OCI-LY3 (cell line): ENCODE measurements around the gene DIRAS2.

ENCODE experiments used
- H2AFZ ChIP-seq: fragments of 200-600, 300-600 bp; shearing (Covaris generic); 2 replicates; pipeline ENCODE4 v1.6.0; 2014; ENCODE audit warnings: antibody characterized with exemption, low read depth, low read length
- H3K27ac ChIP-seq: fragments of 200-600, 300-600 bp; sonication (generic); 2 replicates; pipeline ENCODE4 v1.5.1; 2014; ENCODE audit warnings: mild to moderate bottlenecking, low read length, moderate library complexity, mixed read lengths
- H3K27me3 ChIP-seq: fragments of 200-600, 300-600 bp; sonication (generic); 2 replicates; pipeline ENCODE4 v1.6.1; 2014; ENCODE audit warnings: low read depth, low read length, mixed read lengths
- H3K36me3 ChIP-seq: fragments of 200-600, 300-600 bp; sonication (generic); replicated peaks from 2 replicates; pipeline ENCODE3; 2014; ENCODE audit warnings: low read depth, low read length, mixed read lengths
- H3K4me1 ChIP-seq: fragments of 300-600, 200-600 bp; sonication (generic); 2 replicates; pipeline ENCODE4 v1.6.1; 2014; ENCODE audit warnings: low read length, mixed read lengths
- H3K4me2 ChIP-seq: fragments of 200-600, 300-600 bp; sonication (generic); 2 replicates; pipeline ENCODE4 v1.6.1; 2014; ENCODE audit warnings: low read length, mixed read lengths
- H3K4me3 ChIP-seq: fragments of 300-600, 200-600 bp; sonication (generic); 2 replicates; pipeline ENCODE4 v1.5.1; 2014; ENCODE audit warnings: antibody characterized with exemption, mild to moderate bottlenecking, low read length, moderate library complexity
- H3K79me2 ChIP-seq: fragments of 300-600, 200-600 bp; shearing (Covaris generic); 2 replicates; pipeline ENCODE4 v1.6.1; 2014; ENCODE audit warnings: mild to moderate bottlenecking, low read length, mixed read lengths
- H3K9ac ChIP-seq: fragments of 300-600, 200-600 bp; shearing (Covaris generic); 2 replicates; pipeline ENCODE4 v1.6.0; 2014; ENCODE audit warnings: mild to moderate bottlenecking, low read length, moderate library complexity
- H3K9me3 ChIP-seq: fragments of 200-600, 300-600 bp; shearing (Covaris generic); 2 replicates; pipeline ENCODE4 v1.6.1; 2014; ENCODE audit warnings: low read length, mixed read lengths; ENCODE audit not compliant: insufficient read depth
- H4K20me1 ChIP-seq: fragments of 200-600, 300-600 bp; sonication (generic); 2 replicates; pipeline ENCODE4 v1.6.1; 2016; ENCODE audit warnings: low read length, mixed read lengths; ENCODE audit not compliant: insufficient read depth
- EZH2phosphoT487 ChIP-seq: fragments of 200-600 bp; shearing (Covaris generic); IDR thresholded peaks from 2 replicates; pipeline ENCODE4 v1.6.1; 2018; ENCODE audit warnings: antibody characterized with exemption, mixed run types, low read depth
- TF ChIP-seq, protein P1 (sequence below): fragments of 200-600, 300-600 bp; sonication (generic); IDR thresholded peaks from 2 replicates; pipeline ENCODE4 v1.5.1; 2014; ENCODE audit warnings: antibody characterized with exemption, low read length, low read depth

DIRAS2 gene

GRCh38 chr9:90641086-90641485, 1.5 kb downstream of the DIRAS2 start:
- Histone ChIP-seq H3K36me3 (no peaks in the 10 kb centered on the region), H3K9me3 (no peaks in the 10 kb centered on the region), H3K4me1 (no peaks in the 10 kb centered on the region), H3K27me3 (no peaks in the 10 kb centered on the region), H3K9ac (no peak overlapping the region), H3K4me3 (no peak overlapping the region), H3K27ac (no peak overlapping the region), H2AFZ (no peak overlapping the region), H3K4me2 (no peak overlapping the region), H4K20me1 (no peaks in the 10 kb centered on the region), H3K79me2 (no peaks in the 10 kb centered on the region)
- TF ChIP-seq, protein P1, sequence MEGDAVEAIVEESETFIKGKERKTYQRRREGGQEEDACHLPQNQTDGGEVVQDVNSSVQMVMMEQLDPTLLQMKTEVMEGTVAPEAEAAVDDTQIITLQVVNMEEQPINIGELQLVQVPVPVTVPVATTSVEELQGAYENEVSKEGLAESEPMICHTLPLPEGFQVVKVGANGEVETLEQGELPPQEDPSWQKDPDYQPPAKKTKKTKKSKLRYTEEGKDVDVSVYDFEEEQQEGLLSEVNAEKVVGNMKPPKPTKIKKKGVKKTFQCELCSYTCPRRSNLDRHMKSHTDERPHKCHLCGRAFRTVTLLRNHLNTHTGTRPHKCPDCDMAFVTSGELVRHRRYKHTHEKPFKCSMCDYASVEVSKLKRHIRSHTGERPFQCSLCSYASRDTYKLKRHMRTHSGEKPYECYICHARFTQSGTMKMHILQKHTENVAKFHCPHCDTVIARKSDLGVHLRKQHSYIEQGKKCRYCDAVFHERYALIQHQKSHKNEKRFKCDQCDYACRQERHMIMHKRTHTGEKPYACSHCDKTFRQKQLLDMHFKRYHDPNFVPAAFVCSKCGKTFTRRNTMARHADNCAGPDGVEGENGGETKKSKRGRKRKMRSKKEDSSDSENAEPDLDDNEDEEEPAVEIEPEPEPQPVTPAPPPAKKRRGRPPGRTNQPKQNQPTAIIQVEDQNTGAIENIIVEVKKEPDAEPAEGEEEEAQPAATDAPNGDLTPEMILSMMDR: no peak
- no peak for TF ChIP-seq EZH2phosphoT487

DNA sequence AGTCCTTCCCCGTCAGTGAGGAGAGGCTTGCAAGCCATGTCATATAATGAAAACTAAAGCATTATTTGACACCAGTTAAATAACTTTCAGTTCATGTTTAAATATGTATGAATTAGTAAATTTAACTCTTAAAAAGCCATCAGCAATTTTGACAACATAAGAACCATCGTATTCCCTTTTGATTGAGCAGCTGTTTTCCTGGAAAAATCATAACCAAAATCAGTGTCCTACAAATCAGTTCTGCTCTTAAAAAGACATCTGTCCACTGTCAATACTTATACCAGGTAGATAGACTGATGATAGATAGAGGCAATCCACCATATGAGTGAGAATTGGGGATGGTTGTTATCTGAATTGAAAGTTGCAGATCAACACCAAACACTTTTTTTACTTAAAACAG, 2.3 kb downstream of the DIRAS2 start:
- H3K79me2 ChIP-seq: no peaks in the 10 kb centered on the region
- H3K9me3 ChIP-seq: no peaks in the 10 kb centered on the region
- H3K4me2 ChIP-seq: no peak overlapping the region
- no peak for TF ChIP-seq EZH2phosphoT487
- TF ChIP-seq, protein P1: no peak
- H3K27me3 ChIP-seq: no peaks in the 10 kb centered on the region
- no peaks in the 10 kb centered on the region for H4K20me1 ChIP-seq
- no peak overlapping the region for H3K27ac ChIP-seq
- H3K4me1 ChIP-seq: no peaks in the 10 kb centered on the region
- no peaks in the 10 kb centered on the region for H3K36me3 ChIP-seq
- no peak overlapping the region for H3K9ac ChIP-seq
- no peak overlapping the region for H3K4me3 ChIP-seq
- H2AFZ ChIP-seq: no peak overlapping the region

- H4K20me1 ChIP-seq: no peaks in the 10 kb centered on the region
Measured at GRCh38 chr9:90637626-90638025, 5.0 kb downstream of the DIRAS2 start.

GRCh38 chr9:90632647-90633207, 9.9 kb downstream of the DIRAS2 start:
- H3K79me2 ChIP-seq: no peaks in the 10 kb centered on the region
- no peaks in the 10 kb centered on the region for H4K20me1 ChIP-seq
- H3K4me1 ChIP-seq: no peaks in the 10 kb centered on the region
- no peak overlapping the region for H3K27ac ChIP-seq
- H3K9ac ChIP-seq: no peak overlapping the region
- no peaks in the 10 kb centered on the region for H3K36me3 ChIP-seq
- H3K27me3 ChIP-seq: no peaks in the 10 kb centered on the region
- H3K4me2 ChIP-seq: no peak overlapping the region
- H3K4me3 ChIP-seq: no peak overlapping the region
- TF ChIP-seq EZH2phosphoT487: no peak
- TF ChIP-seq, protein P1: no peak
- H2AFZ ChIP-seq: no peak overlapping the region
- H3K9me3 ChIP-seq: no peaks in the 10 kb centered on the region

More at GRCh38 chr9:90637626-90638025, 5.0 kb downstream of the DIRAS2 start:
- no peak overlapping the region for H3K9ac ChIP-seq
- TF ChIP-seq EZH2phosphoT487: no peak
- TF ChIP-seq, protein P1: no peak
- no peak overlapping the region for H2AFZ ChIP-seq
- H3K4me1 ChIP-seq: no peaks in the 10 kb centered on the region
- no peak overlapping the region for H3K4me3 ChIP-seq
- no peaks in the 10 kb centered on the region for H3K36me3 ChIP-seq
- H3K9me3 ChIP-seq: no peaks in the 10 kb centered on the region
- H3K27me3 ChIP-seq: no peaks in the 10 kb centered on the region
- no peak overlapping the region for H3K4me2 ChIP-seq
- H3K27ac ChIP-seq: no peak overlapping the region
- no peaks in the 10 kb centered on the region for H3K79me2 ChIP-seq
